Measurements from ENCODE around the gene HOXD10.

HOXD10 gene

DNA sequence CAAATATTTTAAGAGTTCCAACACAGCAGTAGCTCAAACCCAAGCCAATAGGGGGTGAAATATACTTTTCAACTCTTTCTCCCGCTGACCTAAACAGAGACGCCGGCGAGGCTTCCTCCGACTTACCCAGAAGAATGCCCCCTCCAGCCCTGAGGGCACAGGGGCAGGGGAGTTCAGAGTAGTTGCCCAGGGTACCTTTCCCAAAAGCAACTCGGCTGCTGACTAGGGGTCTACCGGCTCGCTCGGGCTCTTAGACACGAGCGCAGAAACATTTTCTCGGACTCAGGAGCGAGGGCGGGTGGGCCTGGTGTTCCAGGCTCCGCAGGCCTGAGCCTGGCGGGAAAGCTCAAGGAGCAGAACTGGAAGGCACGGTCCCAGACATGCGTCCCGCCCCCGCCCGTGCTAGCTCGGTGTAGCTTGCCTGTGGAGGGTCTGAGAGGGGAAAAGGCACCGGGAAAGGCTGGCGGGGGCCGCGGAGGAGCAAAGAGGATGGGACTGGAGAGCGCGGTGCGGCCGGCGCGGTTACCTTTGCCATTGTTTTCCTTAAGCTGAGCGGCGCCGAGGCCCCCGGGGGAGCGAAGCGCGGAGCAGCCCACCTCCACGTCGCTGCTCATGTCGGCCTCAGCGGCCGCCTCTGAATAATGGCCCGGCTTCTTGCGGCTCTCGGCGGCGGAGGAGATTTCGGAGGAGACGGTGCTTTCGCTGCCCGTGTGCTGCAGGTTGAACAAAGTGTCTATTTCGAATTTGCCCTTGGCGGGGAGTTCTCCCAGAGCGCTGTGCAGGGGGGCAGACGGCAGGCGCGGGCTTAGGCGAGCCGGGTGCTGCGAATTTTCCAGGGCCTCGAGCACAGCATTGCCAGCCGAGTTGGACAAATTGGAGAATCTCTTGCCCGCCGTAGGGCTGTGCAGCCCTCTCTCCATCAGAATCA, 33.5 kb upstream of the HOXD10 start:
- DNase-seq: no peak

- no peak for DNase-seq
These were observed 32.7 kb upstream of the HOXD10 start, which contains the start of gene EVX2 for GRCh38 chr2:176083796-176084261. TSS of gene EVX2 (minus strand) at chr2:176083962. CDS start at chr2:176083776, 186 bp downstream.

GRCh38 chr2:176084611-176085119, 31.9 kb upstream of the HOXD10 start:
- no peak for DNase-seq

GRCh38 chr2:176085120-176085788, 31.3 kb upstream of the HOXD10 start:
- no peak for DNase-seq

DNA sequence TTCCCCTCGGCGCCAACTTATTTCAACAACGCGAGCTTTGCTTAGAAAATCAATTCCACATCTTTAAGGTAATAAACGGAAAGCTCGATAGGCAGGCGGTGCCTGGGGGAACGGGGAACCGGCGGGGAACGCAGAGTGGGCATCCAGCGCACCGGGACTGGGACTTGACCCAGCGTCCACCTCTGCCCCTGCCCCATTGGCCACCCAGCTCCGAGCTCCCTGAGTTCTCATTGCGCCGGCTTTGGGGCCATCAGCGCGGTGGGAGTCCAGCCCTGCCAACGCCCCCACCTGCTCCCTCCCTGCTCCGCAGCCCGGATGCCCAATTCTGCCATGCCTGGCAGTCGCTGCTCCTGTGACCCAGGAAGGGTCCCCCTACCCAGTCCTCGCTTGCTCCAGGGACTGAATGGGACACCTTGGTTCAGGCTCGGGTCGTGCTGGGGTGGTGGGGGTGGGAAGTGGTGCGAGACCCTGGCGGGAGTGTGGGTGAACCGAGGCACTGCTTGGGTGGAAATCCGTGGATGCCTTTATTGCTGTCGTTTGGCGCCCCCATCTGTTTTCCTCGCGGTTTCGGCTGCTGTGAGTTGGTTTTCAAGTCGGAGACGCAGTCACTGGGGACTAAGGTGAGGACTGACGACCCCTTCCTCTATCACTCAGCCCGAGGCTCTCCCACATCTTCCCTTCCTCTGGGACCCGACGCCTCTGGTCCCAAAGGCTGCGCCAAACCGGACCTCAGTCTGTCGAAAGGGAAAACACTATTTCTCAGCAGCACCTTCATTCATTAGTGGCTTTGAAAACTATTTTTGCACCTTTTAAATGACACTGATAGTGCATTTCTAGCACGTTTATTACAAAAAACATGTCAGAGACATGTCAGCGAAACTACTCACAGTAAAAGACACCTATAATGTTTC, 30.5 kb upstream of the HOXD10 start:
- DNase-seq: no peak

DNA sequence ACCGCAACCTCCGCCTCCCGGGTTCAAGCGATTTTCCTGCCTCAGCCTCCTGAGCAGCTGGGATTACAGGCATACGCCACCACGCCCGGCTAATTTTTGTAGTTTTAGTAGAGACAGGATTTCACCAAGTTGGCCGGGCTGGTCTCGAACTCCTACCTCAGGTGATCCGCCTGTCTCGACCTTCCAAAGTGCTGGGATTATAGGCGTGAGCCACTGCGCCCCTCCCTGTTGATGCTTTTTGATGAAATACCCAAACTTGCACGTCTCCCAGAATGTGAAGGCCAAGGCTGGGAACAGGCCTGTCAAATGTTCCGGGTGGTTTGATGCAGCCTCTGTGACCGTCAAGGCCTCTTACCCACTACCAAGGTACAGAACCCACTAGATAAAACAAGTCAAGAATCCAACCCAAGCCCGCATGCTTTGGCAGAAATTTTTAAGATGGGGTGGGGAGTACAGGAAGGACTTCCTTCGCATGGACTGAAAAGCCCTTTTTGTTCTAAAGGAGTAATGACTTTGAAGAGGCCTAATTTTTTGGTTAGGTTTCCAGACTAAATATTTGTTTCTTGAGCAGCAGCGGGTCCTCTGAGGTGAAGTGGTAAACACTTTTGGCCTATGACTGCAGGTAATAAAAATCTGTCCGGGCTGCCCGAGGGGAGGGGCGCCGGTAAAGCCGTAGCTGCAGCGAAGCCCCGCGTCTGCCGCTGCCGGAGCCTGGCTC, 29.1 kb upstream of the HOXD10 start:
- no peak for DNase-seq

DNA sequence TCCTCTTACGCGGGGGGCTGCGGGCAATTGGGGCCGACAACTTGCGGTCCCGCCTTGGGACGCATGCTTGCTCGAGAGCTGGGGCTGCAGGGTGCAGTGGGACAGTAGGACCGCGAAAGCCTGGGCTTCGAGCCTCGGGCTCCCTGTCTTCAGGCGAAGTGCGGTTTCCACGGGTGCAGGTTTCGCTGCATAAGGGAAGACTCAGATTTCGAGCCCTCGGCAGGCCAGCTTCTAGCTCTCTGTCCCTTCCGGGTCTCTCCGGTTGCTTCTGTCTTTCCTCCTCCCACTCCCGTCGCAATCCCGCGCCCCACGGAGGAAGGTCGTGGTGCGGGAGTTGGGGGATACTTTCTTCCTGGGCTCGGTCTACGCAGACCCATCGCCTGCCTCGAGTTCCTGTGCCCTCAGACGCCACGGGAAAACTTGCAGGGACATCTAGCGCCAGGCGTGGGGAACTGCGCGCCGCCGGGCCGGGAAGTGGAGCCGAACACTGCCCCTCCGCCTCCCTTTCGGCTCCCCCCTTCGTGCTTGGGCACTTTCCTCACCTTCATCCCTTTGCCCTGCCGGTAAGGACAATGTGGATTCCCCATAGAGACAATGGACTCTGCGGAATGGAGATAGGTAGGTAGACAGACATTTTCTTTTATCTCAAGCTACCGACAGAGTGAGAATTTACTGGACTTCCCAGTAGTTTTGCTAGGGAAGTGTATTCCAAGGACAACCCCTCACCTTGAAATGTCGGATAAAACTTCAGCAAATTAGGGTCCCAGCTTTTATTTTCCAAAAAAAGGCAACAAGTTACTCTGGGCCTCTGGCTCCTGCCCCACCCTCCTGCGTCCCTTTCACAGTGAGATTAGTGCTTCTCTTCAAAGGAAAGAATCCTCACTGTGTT, 28.3 kb upstream of the HOXD10 start:
- no peak for DNase-seq

GRCh38 chr2:176088937-176089842, 27.4 kb upstream of the HOXD10 start:
- no peak for DNase-seq

GRCh38 chr2:176089843-176090395, 26.7 kb upstream of the HOXD10 start:
- DNase-seq: no peak

DNA sequence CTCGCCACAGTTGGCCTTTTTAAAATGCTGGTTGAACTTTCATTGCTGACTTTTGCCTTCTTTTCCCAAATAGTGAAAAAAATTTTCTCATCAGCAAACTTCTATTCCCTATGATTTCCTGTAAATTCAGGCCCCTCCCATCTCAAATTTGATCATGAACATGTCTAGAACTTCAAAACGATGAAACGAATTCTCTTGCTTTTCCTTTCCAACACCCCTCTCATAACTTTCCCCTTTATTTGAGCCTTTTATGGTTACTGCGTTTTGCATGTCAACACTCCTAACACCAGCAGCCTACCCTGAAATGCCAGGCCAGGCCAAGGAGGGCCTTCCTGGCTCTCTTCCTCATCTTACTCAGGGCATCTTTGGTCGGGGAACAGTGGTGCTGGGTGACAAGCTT, 25.7 kb upstream of the HOXD10 start:
- DNase-seq: no peak

GRCh38 chr2:176091329-176092258, 25.0 kb upstream of the HOXD10 start:
- no peak for DNase-seq

DNA sequence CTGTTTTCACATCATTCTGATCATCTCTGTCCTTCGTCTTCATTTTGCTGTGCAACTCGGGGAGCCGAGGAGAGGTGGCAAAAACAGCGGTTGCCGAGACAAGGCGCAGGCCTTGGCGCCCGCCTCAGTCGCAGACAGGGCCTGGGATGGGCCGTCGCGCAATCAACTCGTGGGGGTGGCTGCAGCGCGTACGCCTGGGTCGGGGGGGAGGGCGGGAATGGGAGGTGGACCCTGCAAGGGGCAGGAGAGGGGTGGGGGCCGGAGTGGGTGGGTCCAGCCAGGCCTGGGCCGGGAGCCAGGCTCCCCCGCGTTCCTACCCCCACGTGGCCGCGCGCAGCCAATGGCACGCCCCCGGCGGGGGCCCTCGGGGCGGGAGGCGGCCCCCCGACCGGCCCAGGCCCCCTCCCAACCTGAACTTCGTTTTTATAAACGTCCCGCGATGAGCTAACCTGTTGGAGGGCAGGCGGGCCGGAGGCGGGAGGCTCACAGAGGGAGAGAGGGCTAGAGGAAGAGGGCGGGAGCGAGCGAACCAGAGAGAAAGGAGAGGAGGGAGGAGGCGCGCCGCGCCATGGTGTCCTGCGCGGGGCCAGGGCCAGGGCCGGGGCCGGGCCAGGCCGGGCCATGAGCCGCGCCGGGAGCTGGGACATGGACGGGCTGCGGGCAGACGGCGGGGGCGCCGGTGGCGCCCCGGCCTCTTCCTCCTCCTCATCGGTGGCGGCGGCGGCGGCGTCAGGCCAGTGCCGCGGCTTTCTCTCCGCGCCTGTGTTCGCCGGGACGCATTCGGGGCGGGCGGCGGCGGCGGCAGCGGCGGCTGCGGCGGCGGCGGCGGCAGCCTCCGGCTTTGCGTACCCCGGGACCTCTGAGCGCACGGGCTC, 24.1 kb upstream of the HOXD10 start, which contains the start of gene HOXD13:
TSS of gene HOXD13 (plus strand) at position 452 of the 875 bp plus-strand sequence. CDS start at position 622, 170 bp downstream.
- DNase-seq: no peak

DNA sequence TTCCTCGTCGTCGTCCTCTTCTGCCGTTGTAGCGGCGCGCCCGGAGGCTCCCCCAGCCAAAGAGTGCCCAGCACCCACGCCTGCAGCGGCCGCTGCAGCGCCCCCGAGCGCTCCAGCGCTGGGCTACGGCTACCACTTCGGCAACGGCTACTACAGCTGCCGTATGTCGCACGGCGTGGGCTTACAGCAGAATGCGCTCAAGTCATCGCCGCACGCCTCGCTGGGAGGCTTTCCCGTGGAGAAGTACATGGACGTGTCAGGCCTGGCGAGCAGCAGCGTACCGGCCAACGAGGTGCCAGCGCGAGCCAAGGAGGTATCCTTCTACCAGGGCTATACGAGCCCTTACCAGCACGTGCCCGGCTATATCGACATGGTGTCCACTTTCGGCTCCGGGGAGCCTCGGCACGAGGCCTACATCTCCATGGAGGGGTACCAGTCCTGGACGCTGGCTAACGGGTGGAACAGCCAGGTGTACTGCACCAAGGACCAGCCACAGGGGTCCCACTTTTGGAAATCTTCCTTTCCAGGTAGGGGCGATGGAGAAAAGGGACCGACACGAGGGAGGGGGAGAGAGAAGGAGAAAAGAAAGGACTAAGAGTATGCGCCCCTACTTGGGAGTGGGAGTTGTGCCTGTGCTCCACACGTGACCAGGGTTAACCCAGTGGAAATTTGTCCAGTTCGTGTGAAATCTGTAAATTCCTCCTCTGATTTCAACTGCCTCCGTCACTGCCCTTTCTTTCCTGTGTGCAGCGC, 23.3 kb upstream of the HOXD10 start:
- DNase-seq: no peak

- no peak for DNase-seq
These were observed 22.7 kb upstream of the HOXD10 start for GRCh38 chr2:176093898-176094249.

- DNase-seq: no peak
These were observed 22.2 kb upstream of the HOXD10 start for GRCh38 chr2:176094349-176094748.

- no peak for DNase-seq
These were observed 21.2 kb upstream of the HOXD10 start for GRCh38 chr2:176095421-176095820.
